SK-N-SH treated with all-trans-retinoic acid at 6 μM for 48 hours (cell line): Measurements from ENCODE around the gene SYNJ1.
"Not testable (repeated sequence)": the region's sequence is repeated elsewhere in the genome, so short reads cannot be mapped to it uniquely, and the experiment has no call there.

Experiments
- ATAC-seq: fragments of 200-7000 bp; cut with Tn5 transposase; 3 replicates; pipeline ENCODE4 v1.9.1; 2020; ENCODE audit warnings: mild to moderate bottlenecking, moderate library complexity
- BACH2 ChIP-seq: fragments of 250-450 bp; sonication (Bioruptor Pico); IDR thresholded peaks from 2 replicates; pipeline ENCODE4 v1.9.0; 2021; ENCODE audit warnings: mild to moderate bottlenecking, borderline replicate concordance
- CSDC2 ChIP-seq: fragments of 250-450 bp; sonication (Bioruptor Pico); IDR thresholded peaks from 2 replicates; pipeline ENCODE4 v1.5.0; 2020; ENCODE audit warnings: mild to moderate bottlenecking, moderate library complexity
- CSRNP3 ChIP-seq: fragments of 250-450 bp; sonication (Bioruptor Pico); IDR thresholded peaks from 2 replicates; pipeline ENCODE4 v1.5.1; 2021; ENCODE audit warnings: mild to moderate bottlenecking, moderate library complexity
- ESRRG ChIP-seq: fragments of 250-450 bp; sonication (Bioruptor Pico); IDR thresholded peaks from 2 replicates; pipeline ENCODE4 v1.6.1; 2021; ENCODE audit warnings: mild to moderate bottlenecking
- OSR1 ChIP-seq: fragments of 250-450 bp; sonication (Bioruptor Pico); IDR thresholded peaks from 2 replicates; pipeline ENCODE4 v1.8.0; 2022; ENCODE audit warnings: moderate library complexity, mild to moderate bottlenecking, inconsistent platforms
- PATZ1 ChIP-seq: fragments of 250-450 bp; sonication (Bioruptor Pico); IDR thresholded peaks from 2 replicates; pipeline ENCODE4 v1.8.0; 2020; ENCODE audit warnings: mild to moderate bottlenecking, moderate library complexity, borderline replicate concordance
- POU6F1 ChIP-seq: fragments of 250-450 bp; sonication (Bioruptor Pico); IDR thresholded peaks from 2 replicates; pipeline ENCODE4 v1.8.0; 2021; ENCODE audit warnings: low read depth, mild to moderate bottlenecking, moderate library complexity, borderline replicate concordance
- RARB ChIP-seq: fragments of 250-450 bp; sonication (Bioruptor Pico); IDR thresholded peaks from 2 replicates; pipeline ENCODE4 v1.8.0; 2021; ENCODE audit warnings: mild to moderate bottlenecking, moderate library complexity
- SNAI2 ChIP-seq: fragments of 250-450 bp; sonication (Bioruptor Pico); IDR thresholded peaks from 2 replicates; pipeline ENCODE4 v1.5.0; 2020; ENCODE audit warnings: mild to moderate bottlenecking, moderate library complexity
- TCF4 ChIP-seq: fragments of 250-450 bp; sonication (Bioruptor Pico); IDR thresholded peaks from 2 replicates; pipeline ENCODE4 v1.8.0; 2021; ENCODE audit warnings: mild to moderate bottlenecking, moderate library complexity, borderline replicate concordance
- TOX ChIP-seq: fragments of 250-450 bp; sonication (Bioruptor Pico); IDR thresholded peaks from 2 replicates; pipeline ENCODE4 v1.8.0; 2021; ENCODE audit warnings: mild to moderate bottlenecking, moderate library complexity, borderline replicate concordance
- TSHZ2 ChIP-seq: fragments of 250-450 bp; sonication (Bioruptor Pico); IDR thresholded peaks from 2 replicates; pipeline ENCODE4 v1.5.0; 2020; ENCODE audit warnings: mild to moderate bottlenecking, moderate library complexity
- ZFP3 ChIP-seq: fragments of 250-450 bp; sonication (Bioruptor Pico); IDR thresholded peaks from 2 replicates; pipeline ENCODE4 v1.5.0; 2020; ENCODE audit warnings: mild to moderate bottlenecking, moderate library complexity
- ZFP30 ChIP-seq: fragments of 450-650 bp; formaldehyde crosslinking; IDR thresholded peaks from 2 replicates; pipeline ENCODE4 v1.5.0; 2022; ENCODE audit warnings: mild to moderate bottlenecking, moderate library complexity
- ZNF565 ChIP-seq: fragments of 450-650 bp; formaldehyde crosslinking; conservative IDR thresholded peaks from 2 replicates; pipeline ENCODE4 v1.5.0; 2020; ENCODE audit warnings: low read depth, mild to moderate bottlenecking, moderate library complexity
- ZNF70 ChIP-seq: fragments of 450-650 bp; formaldehyde crosslinking; IDR thresholded peaks from 2 replicates; pipeline ENCODE4 v1.5.0; 2020; ENCODE audit warnings: mild to moderate bottlenecking, moderate library complexity

SYNJ1 gene

GRCh38 chr21:32674038-32674437, 53.8 kb downstream of the SYNJ1 start:
- TF ChIP-seq ZNF565 (CRISPR knock-in tag) (no peak), ZFP3 (CRISPR knock-in tag) (no peak), PATZ1 (no peak)
- no peak for ATAC-seq

- TF ChIP-seq TSHZ2 (CRISPR knock-in tag) (no peak), ZNF565 (CRISPR knock-in tag) (no peak), BACH2 (CRISPR knock-in tag) (no peak), SNAI2 (CRISPR knock-in tag) (no peak), CSDC2 (CRISPR knock-in tag) (no peak), PATZ1 (no peak), OSR1 (CRISPR knock-in tag) (no peak), ZNF70 (CRISPR knock-in tag) (no peak)
- no peak for ATAC-seq
Measured at GRCh38 chr21:32666258-32666657, 61.6 kb downstream of the SYNJ1 start.

GRCh38 chr21:32664095-32664494, 63.7 kb downstream of the SYNJ1 start:
- not testable (repeated sequence) for ATAC-seq

GRCh38 chr21:32661981-32662380, 65.8 kb downstream of the SYNJ1 start:
- ATAC-seq, result not testable (repeated sequence)

- ATAC-seq, result not testable (repeated sequence)
Measured at GRCh38 chr21:32661026-32661782, 66.6 kb downstream of the SYNJ1 start.

- ATAC-seq, result no peak
- TF ChIP-seq ZFP30 (CRISPR knock-in tag), result no peak
- TF ChIP-seq TSHZ2 (CRISPR knock-in tag), result no peak
- no peak for TF ChIP-seq TOX
- TF ChIP-seq OSR1 (CRISPR knock-in tag), result no peak
- no peak for TF ChIP-seq POU6F1 (CRISPR knock-in tag)
- no peak for TF ChIP-seq ZNF565 (CRISPR knock-in tag)
- no peak for TF ChIP-seq TCF4 (CRISPR knock-in tag)
- TF ChIP-seq ZNF70 (CRISPR knock-in tag), result no peak
- TF ChIP-seq CSRNP3 (CRISPR knock-in tag), result no peak
- no peak for TF ChIP-seq RARB (CRISPR knock-in tag)
- no peak for TF ChIP-seq ESRRG
- TF ChIP-seq PATZ1, result no peak
Measured at GRCh38 chr21:32658524-32658923, 69.3 kb downstream of the SYNJ1 start.
